ENCODE measurements around the gene SUMF1. TPM values are rescaled to one million over a fixed set of nuclear protein-coding genes. Genes with fewer than 3 reads are reported as not detected.

SUMF1 gene
- total RNA-seq, 2 donors from 2014 or later = 18.4 to 18.6 TPM

DNA sequence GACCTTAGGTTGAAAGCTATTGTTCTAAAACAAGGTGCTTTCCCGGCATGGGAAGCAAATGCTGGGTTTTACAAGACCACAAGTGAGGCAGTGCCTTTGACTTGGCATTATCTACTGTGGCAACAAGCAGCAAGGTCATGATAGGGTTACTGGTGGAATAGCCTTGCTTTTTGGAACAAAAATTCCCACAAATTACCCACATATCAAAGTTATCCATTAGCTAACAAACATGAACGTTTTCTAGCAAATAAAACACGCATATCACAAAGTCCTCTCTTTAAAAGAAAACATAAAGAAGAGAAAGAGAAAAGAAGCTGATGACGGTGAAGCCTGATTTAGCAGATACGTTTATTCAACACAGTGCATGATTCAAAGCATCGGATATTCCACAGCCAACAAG lies 106.3 kb downstream of the SUMF1 start:
- peaks cover 2% of the 10 kb centered on the region for H3K4me1 Mint-ChIP-seq
- Histone ChIP-seq H3K9me3 (ENCODE audit: control insufficient read depth, low read length) (no peaks in the 10 kb centered on the region), H3K27ac (ENCODE audit: low read depth, low read length) (no peak overlapping the region), H3K4me3 (ENCODE audit: low read length) (no peak overlapping the region), H3K4me1 (ENCODE audit: control insufficient read depth, insufficient read depth, low read length) (no peaks in the 10 kb centered on the region), H3K27me3 (ENCODE audit: control insufficient read depth, insufficient read depth, low read length, poor library complexity, severe bottlenecking) (peaks cover 37% of the 10 kb centered on the region), H3K9ac (ENCODE audit: extremely low read depth, low read length, poor library complexity, severe bottlenecking) (no peak overlapping the region), H3K36me3 (ENCODE audit: control insufficient read depth, insufficient read depth, low read length) (no peaks in the 10 kb centered on the region)
- WGBS, 2 experiments (ENCODE audit: insufficient coverage in 1 of 2, insufficient read length in 1 of 2) = 91 to 93% methylated on average over 3 to 6 of the region's 6 CpGs
- peaks cover 2% of the 10 kb centered on the region for H3K36me3 Mint-ChIP-seq (ENCODE audit: low read depth)
- H3K9me3 Mint-ChIP-seq = no peaks in the 10 kb centered on the region
- no peak for DNase-seq
- TF ChIP-seq, protein P1, sequence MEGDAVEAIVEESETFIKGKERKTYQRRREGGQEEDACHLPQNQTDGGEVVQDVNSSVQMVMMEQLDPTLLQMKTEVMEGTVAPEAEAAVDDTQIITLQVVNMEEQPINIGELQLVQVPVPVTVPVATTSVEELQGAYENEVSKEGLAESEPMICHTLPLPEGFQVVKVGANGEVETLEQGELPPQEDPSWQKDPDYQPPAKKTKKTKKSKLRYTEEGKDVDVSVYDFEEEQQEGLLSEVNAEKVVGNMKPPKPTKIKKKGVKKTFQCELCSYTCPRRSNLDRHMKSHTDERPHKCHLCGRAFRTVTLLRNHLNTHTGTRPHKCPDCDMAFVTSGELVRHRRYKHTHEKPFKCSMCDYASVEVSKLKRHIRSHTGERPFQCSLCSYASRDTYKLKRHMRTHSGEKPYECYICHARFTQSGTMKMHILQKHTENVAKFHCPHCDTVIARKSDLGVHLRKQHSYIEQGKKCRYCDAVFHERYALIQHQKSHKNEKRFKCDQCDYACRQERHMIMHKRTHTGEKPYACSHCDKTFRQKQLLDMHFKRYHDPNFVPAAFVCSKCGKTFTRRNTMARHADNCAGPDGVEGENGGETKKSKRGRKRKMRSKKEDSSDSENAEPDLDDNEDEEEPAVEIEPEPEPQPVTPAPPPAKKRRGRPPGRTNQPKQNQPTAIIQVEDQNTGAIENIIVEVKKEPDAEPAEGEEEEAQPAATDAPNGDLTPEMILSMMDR (conservative IDR thresholded peaks at IDR 0.05) = no peak
- no peak overlapping the region for H3K4me3 Mint-ChIP-seq
- no peak overlapping the region for H3K27ac Mint-ChIP-seq
- H3K27me3 Mint-ChIP-seq (ENCODE audit: insufficient read depth) = peaks cover 19% of the 10 kb centered on the region

DNA sequence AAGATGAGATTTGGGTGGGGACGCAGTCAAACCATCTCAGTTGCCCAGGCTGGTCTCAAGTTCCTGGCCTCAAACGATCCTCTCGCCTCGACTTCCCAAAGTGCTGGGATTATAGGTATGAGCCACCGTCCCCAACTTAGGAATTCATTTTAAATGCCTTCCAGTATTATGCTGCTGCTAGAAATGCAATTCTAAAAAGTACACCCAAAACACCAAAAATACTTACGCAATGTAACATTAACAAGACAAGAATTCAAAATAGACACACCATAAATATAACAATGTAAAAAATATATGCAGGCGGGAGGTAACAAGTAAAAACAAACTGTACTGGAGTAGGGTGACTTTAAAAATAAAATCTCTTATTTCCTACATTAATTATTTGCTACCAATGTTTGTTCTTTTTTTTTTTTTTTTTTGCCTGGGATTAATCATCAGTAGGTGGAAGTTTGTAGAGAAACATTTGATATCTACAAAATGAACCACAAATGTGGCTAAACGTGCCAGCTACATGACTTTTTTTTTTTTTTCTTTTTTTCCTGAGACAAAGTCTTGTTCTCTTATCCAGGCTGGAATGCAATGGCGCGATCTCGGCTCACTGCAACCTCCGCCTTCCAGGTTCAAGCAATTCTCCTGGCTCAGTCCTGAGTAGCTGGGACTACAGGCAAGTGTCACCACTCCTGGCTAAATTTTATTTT lies 107.1 kb downstream of the SUMF1 start:
- TF ChIP-seq, protein P1 (conservative IDR thresholded peaks at IDR 0.05) = no peak
- Histone ChIP-seq H3K9ac (ENCODE audit: extremely low read depth, low read length, poor library complexity, severe bottlenecking) (no peak overlapping the region), H3K9me3 (ENCODE audit: control insufficient read depth, low read length) (no peaks in the 10 kb centered on the region), H3K36me3 (ENCODE audit: control insufficient read depth, insufficient read depth, low read length) (no peaks in the 10 kb centered on the region), H3K27ac (ENCODE audit: low read depth, low read length) (no peak overlapping the region), H3K4me3 (ENCODE audit: low read length) (no peak overlapping the region), H3K4me1 (ENCODE audit: control insufficient read depth, insufficient read depth, low read length) (no peaks in the 10 kb centered on the region), H3K27me3 (ENCODE audit: control insufficient read depth, insufficient read depth, low read length, poor library complexity, severe bottlenecking) (peaks cover 43% of the 10 kb centered on the region)
- peaks cover 2% of the 10 kb centered on the region for H3K36me3 Mint-ChIP-seq (ENCODE audit: low read depth)
- WGBS, 2 experiments (ENCODE audit: insufficient coverage in 1 of 2, insufficient read length in 1 of 2) = 86 to 87% methylated on average over 8 to 11 of the region's 12 CpGs
- no peaks in the 10 kb centered on the region for H3K9me3 Mint-ChIP-seq
- H3K27me3 Mint-ChIP-seq (ENCODE audit: insufficient read depth) = peaks cover 19% of the 10 kb centered on the region
- H3K4me1 Mint-ChIP-seq = peaks cover 6% of the 10 kb centered on the region
- DNase-seq = no peak
- H3K27ac Mint-ChIP-seq = no peak overlapping the region
- no peak overlapping the region for H3K4me3 Mint-ChIP-seq

DNA sequence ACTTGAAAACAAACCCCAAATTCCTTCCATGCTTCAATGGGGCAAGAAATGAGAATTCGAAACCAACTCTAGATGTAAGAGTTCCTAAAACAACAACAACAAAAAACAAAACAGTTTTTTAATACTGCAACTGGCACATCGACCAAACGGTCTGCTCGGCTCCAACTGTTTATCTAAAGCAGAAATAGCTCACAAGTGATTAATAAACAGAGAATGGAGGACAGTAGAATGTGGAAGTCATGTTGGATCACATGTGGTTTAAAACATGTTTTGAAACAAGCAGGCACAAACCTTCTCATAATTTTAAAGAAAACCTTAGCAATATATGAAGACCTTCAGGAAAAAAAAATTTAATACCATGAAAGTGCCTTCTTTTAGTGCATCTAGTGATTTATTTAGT lies 108.8 kb downstream of the SUMF1 start:
- Mint-ChIP-seq H3K27ac (no peak overlapping the region), H3K27me3 (ENCODE audit: insufficient read depth) (peaks cover 32% of the 10 kb centered on the region), H3K36me3 (ENCODE audit: low read depth) (peaks cover 2% of the 10 kb centered on the region), H3K9me3 (no peaks in the 10 kb centered on the region), H3K4me1 (peaks cover 6% of the 10 kb centered on the region), H3K4me3 (no peak overlapping the region)
- Histone ChIP-seq H3K4me1 (ENCODE audit: control insufficient read depth, insufficient read depth, low read length) (no peaks in the 10 kb centered on the region), H3K4me3 (ENCODE audit: low read length) (no peak overlapping the region), H3K27me3 (ENCODE audit: control insufficient read depth, insufficient read depth, low read length, poor library complexity, severe bottlenecking) (peaks cover 59% of the 10 kb centered on the region), H3K9me3 (ENCODE audit: control insufficient read depth, low read length) (no peaks in the 10 kb centered on the region), H3K9ac (ENCODE audit: extremely low read depth, low read length, poor library complexity, severe bottlenecking) (no peak overlapping the region), H3K27ac (ENCODE audit: low read depth, low read length) (no peak overlapping the region), H3K36me3 (ENCODE audit: control insufficient read depth, insufficient read depth, low read length) (no peaks in the 10 kb centered on the region)
- no peak for DNase-seq
- 97 to 100% methylated on average over 3 to 4 of the region's 4 CpGs for WGBS, 2 experiments (ENCODE audit: insufficient coverage in 1 of 2, insufficient read length in 1 of 2)
- TF ChIP-seq, protein P1 (conservative IDR thresholded peaks at IDR 0.05) = no peak

Data from endodermal cell (in vitro differentiated cells).